K562 (cell line): Measurements from ENCODE around the gene PRAC1.

ENCODE experiments used
- ATF6 ChIP-seq: sonication (generic); formaldehyde crosslinking; IDR thresholded peaks from 2 replicates; pipeline ENCODE4 v1.4.0; 2020; ENCODE audit warnings: mild to moderate bottlenecking, missing genetic modification reagents
- SMARCE1 ChIP-seq: fragments of 450-650 bp; IDR thresholded peaks from 2 replicates; pipeline ENCODE4 v1.7.1; 2016; ENCODE audit warnings: mild to moderate bottlenecking
- TF ChIP-seq, protein P1 (sequence below), 3 experiments: IDR thresholded peaks in 2 of 3; conservative IDR thresholded peaks in 1 of 3; 2 replicates each; pipeline ENCODE4 v1.5.1; 2011 to 2012; ENCODE audit warnings: low read length in 3 of 3, mild to moderate bottlenecking in 3 of 3, control low read depth in 2 of 3, improper control_type of control experiment in 1 of 3, inconsistent platforms in 1 of 3, low read depth in 1 of 3, mixed read lengths in 1 of 3, moderate library complexity in 1 of 3; ENCODE audit not compliant: insufficient read depth in 2 of 3
- TF ChIP-seq, protein P2 (sequence below): sonication (generic); formaldehyde crosslinking; IDR thresholded peaks from 2 replicates; pipeline ENCODE4 v1.9.0; 2022; ENCODE audit warnings: mild to moderate bottlenecking, missing genetic modification reagents

DNA sequence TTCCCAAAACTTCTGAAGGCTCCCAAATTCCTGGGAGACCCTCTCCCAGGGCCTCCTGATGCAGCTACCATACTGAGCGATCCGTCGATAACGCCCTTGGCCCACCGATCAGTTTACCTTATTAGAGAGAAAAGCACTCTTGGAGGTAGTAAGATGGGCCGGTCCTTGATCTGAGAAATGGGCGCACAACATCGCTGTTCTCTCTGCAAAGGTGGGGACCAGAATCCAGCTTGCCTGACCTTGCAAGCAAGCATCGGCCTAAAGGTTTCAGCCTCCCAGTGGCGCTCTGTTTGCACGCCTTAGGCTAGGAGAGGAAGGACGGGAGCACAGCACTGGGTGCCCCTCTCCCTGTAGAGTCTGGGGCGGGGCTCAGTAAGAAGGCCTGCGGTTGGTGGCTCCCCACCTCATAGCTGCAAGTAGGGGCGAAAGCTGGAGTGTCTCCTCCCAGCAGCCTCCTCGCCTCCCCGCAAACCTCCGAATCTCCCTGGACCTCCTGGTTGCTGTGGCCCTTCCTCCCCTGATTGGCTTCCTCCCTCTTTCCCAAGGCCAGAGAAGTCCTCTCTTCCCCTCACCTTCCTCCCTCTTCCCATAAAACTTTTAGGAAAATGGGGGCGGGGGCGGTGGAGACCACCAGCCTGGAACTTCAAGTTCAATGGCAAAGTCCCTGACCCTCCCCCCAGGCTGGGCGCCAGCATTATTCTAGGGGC is at the start of gene PRAC1:
- TF ChIP-seq, protein P1, sequence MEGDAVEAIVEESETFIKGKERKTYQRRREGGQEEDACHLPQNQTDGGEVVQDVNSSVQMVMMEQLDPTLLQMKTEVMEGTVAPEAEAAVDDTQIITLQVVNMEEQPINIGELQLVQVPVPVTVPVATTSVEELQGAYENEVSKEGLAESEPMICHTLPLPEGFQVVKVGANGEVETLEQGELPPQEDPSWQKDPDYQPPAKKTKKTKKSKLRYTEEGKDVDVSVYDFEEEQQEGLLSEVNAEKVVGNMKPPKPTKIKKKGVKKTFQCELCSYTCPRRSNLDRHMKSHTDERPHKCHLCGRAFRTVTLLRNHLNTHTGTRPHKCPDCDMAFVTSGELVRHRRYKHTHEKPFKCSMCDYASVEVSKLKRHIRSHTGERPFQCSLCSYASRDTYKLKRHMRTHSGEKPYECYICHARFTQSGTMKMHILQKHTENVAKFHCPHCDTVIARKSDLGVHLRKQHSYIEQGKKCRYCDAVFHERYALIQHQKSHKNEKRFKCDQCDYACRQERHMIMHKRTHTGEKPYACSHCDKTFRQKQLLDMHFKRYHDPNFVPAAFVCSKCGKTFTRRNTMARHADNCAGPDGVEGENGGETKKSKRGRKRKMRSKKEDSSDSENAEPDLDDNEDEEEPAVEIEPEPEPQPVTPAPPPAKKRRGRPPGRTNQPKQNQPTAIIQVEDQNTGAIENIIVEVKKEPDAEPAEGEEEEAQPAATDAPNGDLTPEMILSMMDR (IDR thresholded peaks at IDR 0.05 in 2 of 3, conservative IDR thresholded peaks at IDR 0.05 in 1 of 3; ENCODE audit: insufficient read depth in 2 of 3, low read depth in 1 of 3, low read length in 3 of 3), result no peak
- no peak for TF ChIP-seq ATF6 (CRISPR knock-in tag)
- no peak for TF ChIP-seq SMARCE1
- TF ChIP-seq, protein P2, sequence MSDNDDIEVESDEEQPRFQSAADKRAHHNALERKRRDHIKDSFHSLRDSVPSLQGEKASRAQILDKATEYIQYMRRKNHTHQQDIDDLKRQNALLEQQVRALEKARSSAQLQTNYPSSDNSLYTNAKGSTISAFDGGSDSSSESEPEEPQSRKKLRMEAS (CRISPR knock-in tag), result no peak
